IPS-NIHi7 (cell line): Measurements from ENCODE around the gene ZNF516.
A peak's percentile ranks its signal among the peaks of the same experiment; 100 is the strongest.

Experiments
- DNase-seq: peaks from one replicate; pipeline ENCODE4 v3.0.0; 2012; ENCODE audit warnings: mixed read lengths; ENCODE audit errors: extremely low spot score

The ZNF516 gene

GRCh38 chr18:76507830-76508385 is 12.9 kb upstream of the ZNF516 start:
- DNase-seq, result no peak

GRCh38 chr18:76506974-76507764 is 12.1 kb upstream of the ZNF516 start:
- no peak for DNase-seq

- no peak for DNase-seq
These were observed 11.4 kb upstream of the ZNF516 start for GRCh38 chr18:76506395-76506794.

- DNase-seq, result no peak
These were observed 10.6 kb upstream of the ZNF516 start for GRCh38 chr18:76505614-76506013.

GRCh38 chr18:76504749-76505148 is 9.7 kb upstream of the ZNF516 start:
- DNase-seq, result no peak

- DNase-seq, result peak; percentile 24
These were observed 8.8 kb upstream of the ZNF516 start for GRCh38 chr18:76503649-76504386.

GRCh38 chr18:76502551-76502950 is 7.5 kb upstream of the ZNF516 start:
- DNase-seq, result no peak

GRCh38 chr18:76499637-76500340 is 4.7 kb upstream of the ZNF516 start:
- DNase-seq, result no peak

- DNase-seq, result no peak
These were observed 4.0 kb upstream of the ZNF516 start for GRCh38 chr18:76499021-76499420.

GRCh38 chr18:76498064-76498463 is 3.0 kb upstream of the ZNF516 start:
- no peak for DNase-seq

GRCh38 chr18:76497021-76497420 is 2.0 kb upstream of the ZNF516 start:
- no peak for DNase-seq

- DNase-seq, result peak; percentile 44
These were observed 1.3 kb upstream of the ZNF516 start for GRCh38 chr18:76496194-76496890.

GRCh38 chr18:76495435-76496193 is 572 bp upstream of the ZNF516 start:
- DNase-seq, result peak; percentile 23

- DNase-seq, result peak; percentile 22
These were observed 624 bp downstream of the ZNF516 start for GRCh38 chr18:76494231-76495005.

- peak; percentile 27 for DNase-seq
These were observed 1.6 kb downstream of the ZNF516 start for GRCh38 chr18:76493213-76494161.

- DNase-seq, result peak; percentile 87
These were observed 2.3 kb downstream of the ZNF516 start for GRCh38 chr18:76492669-76493212.

- DNase-seq, result peak; percentile 20
These were observed 3.0 kb downstream of the ZNF516 start for GRCh38 chr18:76491776-76492668.

- peak; percentile 76 for DNase-seq
These were observed 3.6 kb downstream of the ZNF516 start for GRCh38 chr18:76491473-76491775.
